ENCODE data around the gene SPRED2. TPM values are rescaled to one million over a fixed set of nuclear protein-coding genes. Genes with fewer than 3 reads are reported as not detected.
"Not testable (repeated sequence)": the region's sequence is repeated elsewhere in the genome, so short reads cannot be mapped to it uniquely, and the experiment has no call there.

The SPRED2 gene
- total and polyA plus RNA-seq, 2 experiments from 2014 or later = 19.7 to 20.3 TPM

GRCh38 chr2:65317841-65318240, 114.6 kb downstream of the SPRED2 start:
- Histone ChIP-seq H3F3A (ENCODE audit: insufficient read depth) (peaks cover 39% of the 10 kb centered on the region), H3K27ac (no peak overlapping the region), H4K20me1 (ENCODE audit: insufficient read depth) (no peaks in the 10 kb centered on the region), H2AFZ (no peak overlapping the region), H3K9me2 (ENCODE audit: insufficient read depth) (no peaks in the 10 kb centered on the region), H3K9me3 (ENCODE audit: low read depth) (no peaks in the 10 kb centered on the region), H3K36me3 (ENCODE audit: low read depth) (peaks cover 9% of the 10 kb centered on the region; the same call in 1 of the 2 replicates), H3K9ac (no peak overlapping the region), H3K4me3 (no peak overlapping the region), H3K79me2 (ENCODE audit: insufficient read depth) (peaks cover 39% of the 10 kb centered on the region), H3K4me1 (ENCODE audit: insufficient read depth) (peaks cover 29% of the 10 kb centered on the region), H3K4me2 (ENCODE audit: unreplicated experiment) (no peak overlapping the region), H3K27me3 (replicated peaks; ENCODE audit: insufficient read depth) (no peaks in the 10 kb centered on the region)
- TF ChIP-seq EZH2phosphoT487 (IDR thresholded peaks at IDR 0.05; ENCODE audit: insufficient read depth, low read depth) (no peak), EZH2 (IDR thresholded peaks at IDR 0.05; ENCODE audit: insufficient read depth, poor library complexity, severe bottlenecking) (no peak)
- WGBS, 2 experiments (ENCODE audit: low coverage in 1 of 2, low lambda C conversion rate in 2 of 2, missing lambda C conversion rate in 2 of 2) = 85 to 91% methylated on average over 7 of the region's 7 CpGs
- in situ Hi-C loops (cut with MboI) = no loop called here
- peak; percentile 15 for DNase-seq

GRCh38 chr2:65317351-65317750, 115.0 kb downstream of the SPRED2 start:
- Histone ChIP-seq H3K4me1 (ENCODE audit: insufficient read depth) (peaks cover 29% of the 10 kb centered on the region), H3F3A (ENCODE audit: insufficient read depth) (peaks cover 34% of the 10 kb centered on the region), H3K36me3 (ENCODE audit: low read depth) (peaks cover 12% of the 10 kb centered on the region; the same call in 1 of the 2 replicates), H3K79me2 (ENCODE audit: insufficient read depth) (peaks cover 39% of the 10 kb centered on the region)
- H3K4me2 ChIP-seq (ENCODE audit: unreplicated experiment); H4K20me1 ChIP-seq (ENCODE audit: insufficient read depth); H3K27ac ChIP-seq; H3K9me3 ChIP-seq (ENCODE audit: low read depth); H2AFZ ChIP-seq; H3K9ac ChIP-seq; H3K4me3 ChIP-seq; in situ Hi-C loops (cut with MboI); DNase-seq; H3K9me2 ChIP-seq (ENCODE audit: insufficient read depth); H3K27me3 ChIP-seq (replicated peaks; ENCODE audit: insufficient read depth): not testable (repeated sequence)
- WGBS, 2 experiments (ENCODE audit: low coverage in 1 of 2, low lambda C conversion rate in 2 of 2, missing lambda C conversion rate in 2 of 2) = 92 to 94% methylated on average over 7 of the region's 7 CpGs

- Histone ChIP-seq H3K9ac (no peak overlapping the region), H2AFZ (no peak overlapping the region), H3K79me2 (ENCODE audit: insufficient read depth) (peaks cover 39% of the 10 kb centered on the region), H3K4me2 (ENCODE audit: unreplicated experiment) (no peak overlapping the region), H3K4me3 (no peak overlapping the region), H4K20me1 (ENCODE audit: insufficient read depth) (no peaks in the 10 kb centered on the region), H3K27me3 (replicated peaks; ENCODE audit: insufficient read depth) (no peaks in the 10 kb centered on the region), H3K27ac (peak overlapping the region; percentile 34), H3K4me1 (ENCODE audit: insufficient read depth) (peaks cover 20% of the 10 kb centered on the region), H3K9me3 (ENCODE audit: low read depth) (no peaks in the 10 kb centered on the region), H3K9me2 (ENCODE audit: insufficient read depth) (no peaks in the 10 kb centered on the region), H3F3A (ENCODE audit: insufficient read depth) (peaks cover 23% of the 10 kb centered on the region), H3K36me3 (ENCODE audit: low read depth) (peaks cover 17% of the 10 kb centered on the region)
- in situ Hi-C loops (cut with MboI) = no loop called here
- TF ChIP-seq EZH2phosphoT487 (IDR thresholded peaks at IDR 0.05; ENCODE audit: insufficient read depth, low read depth) (no peak), EZH2 (IDR thresholded peaks at IDR 0.05; ENCODE audit: insufficient read depth, poor library complexity, severe bottlenecking) (no peak)
- DNase-seq = peak; percentile 76
- 33 to 53% methylated on average over 6 of the region's 6 CpGs for WGBS, 2 experiments (ENCODE audit: low coverage in 1 of 2, low lambda C conversion rate in 2 of 2, missing lambda C conversion rate in 2 of 2)
Observed at GRCh38 chr2:65316072-65316471, 116.3 kb downstream of the SPRED2 start.

- peaks cover 39% of the 10 kb centered on the region for H3K79me2 ChIP-seq (ENCODE audit: insufficient read depth)
- no peak overlapping the region for H3K4me3 ChIP-seq
- 91 to 92% methylated on average over 8 of the region's 8 CpGs for WGBS, 2 experiments (ENCODE audit: low coverage in 1 of 2, low lambda C conversion rate in 2 of 2, missing lambda C conversion rate in 2 of 2)
- no peak overlapping the region for H2AFZ ChIP-seq
- in situ Hi-C loops (cut with MboI) = no loop called here
- no peaks in the 10 kb centered on the region for H4K20me1 ChIP-seq (ENCODE audit: insufficient read depth)
- no peaks in the 10 kb centered on the region for H3K27me3 ChIP-seq (replicated peaks; ENCODE audit: insufficient read depth)
- no peak for DNase-seq
- no peak for TF ChIP-seq EZH2phosphoT487 (IDR thresholded peaks at IDR 0.05; ENCODE audit: insufficient read depth, low read depth)
- no peak for TF ChIP-seq EZH2 (IDR thresholded peaks at IDR 0.05; ENCODE audit: insufficient read depth, poor library complexity, severe bottlenecking)
- H3K27ac ChIP-seq = no peak overlapping the region
- H3K9me2 ChIP-seq (ENCODE audit: insufficient read depth) = no peaks in the 10 kb centered on the region
- H3K36me3 ChIP-seq (ENCODE audit: low read depth) = peaks cover 23% of the 10 kb centered on the region
- no peak overlapping the region for H3K9ac ChIP-seq
- peaks cover 9% of the 10 kb centered on the region for H3K4me1 ChIP-seq (ENCODE audit: insufficient read depth)
- H3K9me3 ChIP-seq (ENCODE audit: low read depth) = no peaks in the 10 kb centered on the region
- H3K4me2 ChIP-seq (ENCODE audit: unreplicated experiment) = no peak overlapping the region
- peaks cover 13% of the 10 kb centered on the region for H3F3A ChIP-seq (ENCODE audit: insufficient read depth)
Observed at GRCh38 chr2:65314801-65315441, 117.5 kb downstream of the SPRED2 start.

GRCh38 chr2:65313954-65314256, 118.5 kb downstream of the SPRED2 start:
- DNase-seq = no peak
- no peaks in the 10 kb centered on the region for H4K20me1 ChIP-seq (ENCODE audit: insufficient read depth)
- H3F3A ChIP-seq (ENCODE audit: insufficient read depth) = peaks cover 3% of the 10 kb centered on the region
- H3K36me3 ChIP-seq (ENCODE audit: low read depth) = peaks cover 23% of the 10 kb centered on the region
- no peaks in the 10 kb centered on the region for H3K9me2 ChIP-seq (ENCODE audit: insufficient read depth)
- H3K27ac ChIP-seq = no peak overlapping the region
- H3K4me2 ChIP-seq (ENCODE audit: unreplicated experiment) = no peak overlapping the region
- TF ChIP-seq EZH2phosphoT487 (IDR thresholded peaks at IDR 0.05; ENCODE audit: insufficient read depth, low read depth) (no peak), EZH2 (IDR thresholded peaks at IDR 0.05; ENCODE audit: insufficient read depth, poor library complexity, severe bottlenecking) (no peak)
- in situ Hi-C loops (cut with MboI) = no loop called here
- H3K27me3 ChIP-seq (replicated peaks; ENCODE audit: insufficient read depth) = no peaks in the 10 kb centered on the region
- no peak overlapping the region for H3K4me3 ChIP-seq
- H2AFZ ChIP-seq = no peak overlapping the region
- H3K9me3 ChIP-seq (ENCODE audit: low read depth) = no peaks in the 10 kb centered on the region
- H3K9ac ChIP-seq = no peak overlapping the region
- WGBS, 2 experiments (ENCODE audit: low coverage in 1 of 2, low lambda C conversion rate in 2 of 2, missing lambda C conversion rate in 2 of 2) = 98 to 100% methylated on average over 20 to 24 of the region's 24 CpGs
- peaks cover 36% of the 10 kb centered on the region for H3K79me2 ChIP-seq (ENCODE audit: insufficient read depth)
- no peaks in the 10 kb centered on the region for H3K4me1 ChIP-seq (ENCODE audit: insufficient read depth)
